ENCODE results near the gene NKX2-3.

The NKX2-3 gene

GRCh38 chr10:99583687-99584086, 50.9 kb downstream of the NKX2-3 start:
- DNase-seq (ENCODE audit: low spot score): no peak
